ENCODE data around the gene ECE1.
"Not testable (repeated sequence)": the region's sequence is repeated elsewhere in the genome, so short reads cannot be mapped to it uniquely, and the experiment has no call there.

ECE1 gene

DNA sequence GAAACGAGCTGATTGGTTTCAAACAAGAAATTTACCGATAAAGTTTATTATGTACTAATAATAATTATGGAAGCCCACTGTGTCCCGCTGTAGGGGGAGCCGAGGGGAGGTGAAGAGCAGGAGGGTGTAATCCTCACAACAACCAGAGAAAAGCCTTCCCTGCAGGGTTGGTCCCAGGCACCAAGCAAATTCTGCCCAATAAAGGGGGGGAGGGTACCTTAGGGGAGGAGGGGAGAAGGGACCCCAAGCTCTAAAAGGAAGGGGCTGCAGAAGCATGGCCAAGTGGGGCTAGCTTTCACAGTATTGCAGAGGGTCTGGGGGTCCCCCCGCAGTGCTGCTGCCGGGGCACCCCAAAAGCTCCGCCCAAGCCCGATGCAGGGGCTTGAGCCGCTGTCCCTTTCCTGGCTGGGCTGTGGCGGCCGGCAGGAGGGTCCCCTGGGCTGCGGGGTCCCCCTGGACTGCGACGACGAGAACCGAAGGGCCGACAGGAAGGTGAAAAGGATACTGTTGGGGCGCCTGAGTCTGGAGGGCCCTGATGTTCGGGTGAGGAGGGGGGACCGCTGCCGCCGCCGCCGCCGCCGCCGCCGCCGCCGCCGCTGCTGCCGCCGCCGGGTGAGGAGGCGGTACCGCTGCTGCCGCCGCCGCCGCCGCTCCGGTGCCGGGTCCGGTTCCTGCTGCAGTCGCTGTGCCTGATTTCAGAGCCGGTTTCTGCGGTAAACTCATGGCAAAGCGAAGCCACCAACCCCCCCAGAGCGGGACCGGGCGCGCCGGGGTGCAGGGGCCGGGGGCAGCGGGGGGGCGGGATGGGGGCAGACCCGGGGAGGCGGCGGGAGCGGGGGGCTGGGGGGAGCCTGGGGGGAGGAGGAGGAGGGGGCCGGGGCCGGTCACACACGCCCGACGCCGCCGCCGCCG, 114.3 kb downstream of the ECE1 start:
- peak; percentile 18 to 61 (median 32) for DNase-seq

DNA sequence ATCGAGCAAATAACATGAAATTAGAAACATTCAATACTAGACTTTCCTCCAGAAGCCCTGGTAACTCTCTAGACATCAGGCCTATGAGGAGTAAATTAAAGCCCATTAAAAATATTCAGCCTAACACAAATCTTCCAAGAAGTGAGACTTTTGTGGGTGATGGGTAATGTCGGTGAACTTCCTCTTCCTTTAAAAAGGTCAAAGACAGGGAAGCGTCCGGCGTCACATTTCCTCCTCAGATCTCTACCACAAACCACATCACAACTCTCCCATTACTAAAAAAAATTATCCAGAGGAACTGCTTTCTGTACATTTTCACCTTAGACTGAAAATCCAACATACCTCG, 115.0 kb downstream of the ECE1 start:
- DNase-seq, result peak in 3 of 5 donors; percentile 17 to 67 (median 19)

DNA sequence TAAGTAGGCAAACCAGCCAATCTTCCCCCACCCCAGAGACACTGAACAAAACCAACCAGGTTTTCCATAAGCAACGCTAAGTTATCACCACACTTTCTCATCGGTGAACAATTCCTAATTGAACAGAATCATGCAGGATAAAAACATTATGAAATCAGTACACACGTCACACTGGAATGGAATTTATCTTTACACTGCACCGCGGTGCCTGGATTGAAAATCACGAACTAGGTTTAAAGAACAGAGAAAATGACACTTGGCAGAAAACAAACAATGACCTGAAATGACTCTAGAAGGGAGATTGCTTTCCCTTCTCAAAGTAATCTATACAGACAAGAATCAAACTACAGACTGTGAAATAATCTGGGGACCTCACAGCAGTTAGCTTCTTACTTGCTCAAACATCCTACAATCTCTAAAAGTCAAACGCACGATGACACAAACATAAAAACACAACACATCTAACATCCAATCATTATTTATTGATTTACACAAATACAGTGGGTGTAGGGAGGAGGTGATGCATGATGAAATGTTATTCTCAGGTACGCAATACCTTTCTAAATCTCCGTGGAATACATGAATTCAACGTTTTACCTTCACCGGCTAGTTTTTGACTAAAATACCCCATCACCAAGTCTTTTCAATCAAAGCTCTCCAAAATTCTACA, 115.5 kb downstream of the ECE1 start:
- DNase-seq, result peak in 1 of 5 donors; percentile 8

DNA sequence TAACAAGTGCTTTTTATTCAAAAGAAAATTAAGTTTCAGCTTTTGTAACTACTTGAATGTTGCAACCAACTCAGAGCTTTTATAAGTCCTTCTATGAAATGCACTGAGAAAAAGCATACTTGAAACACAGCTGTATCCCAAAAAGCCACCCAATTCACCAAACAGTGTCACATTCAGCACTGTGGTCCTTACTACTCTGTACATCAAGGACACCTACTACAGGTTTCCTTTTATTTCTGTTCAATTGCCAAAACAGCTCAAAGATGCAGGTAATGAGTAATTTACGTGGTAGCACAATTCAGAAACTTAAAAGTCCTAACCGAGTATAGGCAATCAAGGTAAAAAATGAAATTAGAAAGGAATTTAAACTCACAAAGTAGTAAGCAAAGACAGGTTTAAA, 116.0 kb downstream of the ECE1 start:
- DNase-seq, result no peak

DNA sequence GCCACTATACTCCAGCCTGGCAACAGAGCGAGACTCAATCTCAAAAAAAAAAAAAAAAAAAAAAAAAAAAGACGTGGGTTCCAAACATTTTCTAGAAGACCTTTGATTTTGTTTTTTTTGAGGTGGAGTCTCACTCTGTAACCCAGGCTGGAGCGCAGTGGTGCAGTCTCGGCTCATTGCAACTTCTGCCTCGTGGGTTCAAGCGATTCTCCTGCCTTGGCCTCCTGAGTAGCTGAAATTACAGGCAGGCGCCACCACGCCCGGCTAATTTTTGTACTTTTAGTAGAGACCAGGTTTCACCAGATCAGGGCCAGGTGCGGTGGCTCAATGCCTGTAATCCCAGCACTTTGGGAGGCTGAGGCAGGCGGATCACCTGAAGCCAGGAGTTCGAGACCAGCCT, 117.2 kb downstream of the ECE1 start:
- DNase-seq, result not testable (repeated sequence)

DNA sequence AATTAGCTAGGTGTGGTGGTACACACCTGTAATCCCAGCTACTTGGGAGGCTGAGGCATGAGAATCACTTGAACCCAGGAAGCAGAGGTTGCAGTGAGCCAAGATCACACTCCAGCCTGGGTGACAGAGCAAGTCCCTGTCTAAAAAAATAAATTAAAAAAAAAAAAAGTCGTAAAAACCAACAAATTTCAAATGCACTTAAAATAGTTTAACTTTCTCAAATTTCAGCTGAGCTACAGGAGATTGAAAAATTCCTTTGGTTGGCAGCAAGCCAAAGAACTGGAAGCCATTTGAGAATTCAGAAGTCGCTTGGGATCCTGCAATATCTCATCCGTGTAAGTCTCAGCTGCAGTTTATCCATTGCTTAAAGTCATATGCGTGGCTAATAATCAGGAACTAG, 119.4 kb downstream of the ECE1 start:
- not testable (repeated sequence) for DNase-seq

DNA sequence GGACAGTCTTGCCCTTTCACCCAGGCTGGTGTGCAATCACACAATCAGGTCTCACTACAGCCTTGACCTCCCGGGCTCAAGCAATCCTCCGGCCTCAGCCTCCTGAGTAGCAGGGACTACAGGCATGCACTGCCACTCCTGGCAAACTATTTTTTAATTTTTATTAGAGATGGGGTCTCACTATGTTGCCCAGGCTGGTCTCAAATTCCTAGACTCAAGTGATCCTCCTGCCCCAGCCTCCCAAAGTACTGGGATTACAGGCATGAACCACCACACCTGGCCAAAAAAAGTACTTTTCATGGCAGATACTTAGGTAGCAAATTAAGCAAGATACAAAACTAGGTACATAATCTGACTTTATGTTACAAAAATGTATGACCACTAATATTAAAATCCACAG, 121.8 kb downstream of the ECE1 start:
- no peak for DNase-seq
